Esophagus muscularis mucosa (tissue), 3 donors: Measurements from ENCODE around the gene EIF1.

Source experiments
- POLR2A ChIP-seq: fragments of 450-650 bp; IDR thresholded peaks from one replicate; pipeline ENCODE4 v1.6.1; 2017; ENCODE audit warnings: antibody characterized with exemption, moderate library complexity, mild to moderate bottlenecking, low read depth
- POLR2AphosphoS5 ChIP-seq, 2 donors: sonication (generic); formaldehyde crosslinking; IDR thresholded peaks; one replicate each; pipeline ENCODE4 v1.6.1; 2017; ENCODE audit warnings: antibody characterized with exemption in 2 of 2
- TF ChIP-seq, protein P1 (sequence below), 3 experiments: fragments of 200-600 bp in 2 of 3; fragments of 450-650 bp in 1 of 3; sonication (generic) in 2 of 3; IDR thresholded peaks; one replicate each; pipeline ENCODE4 v1.5.1; 2017 to 2019; ENCODE audit warnings: antibody characterized with exemption in 3 of 3, mild to moderate bottlenecking in 2 of 3, moderate library complexity in 1 of 3

DNA sequence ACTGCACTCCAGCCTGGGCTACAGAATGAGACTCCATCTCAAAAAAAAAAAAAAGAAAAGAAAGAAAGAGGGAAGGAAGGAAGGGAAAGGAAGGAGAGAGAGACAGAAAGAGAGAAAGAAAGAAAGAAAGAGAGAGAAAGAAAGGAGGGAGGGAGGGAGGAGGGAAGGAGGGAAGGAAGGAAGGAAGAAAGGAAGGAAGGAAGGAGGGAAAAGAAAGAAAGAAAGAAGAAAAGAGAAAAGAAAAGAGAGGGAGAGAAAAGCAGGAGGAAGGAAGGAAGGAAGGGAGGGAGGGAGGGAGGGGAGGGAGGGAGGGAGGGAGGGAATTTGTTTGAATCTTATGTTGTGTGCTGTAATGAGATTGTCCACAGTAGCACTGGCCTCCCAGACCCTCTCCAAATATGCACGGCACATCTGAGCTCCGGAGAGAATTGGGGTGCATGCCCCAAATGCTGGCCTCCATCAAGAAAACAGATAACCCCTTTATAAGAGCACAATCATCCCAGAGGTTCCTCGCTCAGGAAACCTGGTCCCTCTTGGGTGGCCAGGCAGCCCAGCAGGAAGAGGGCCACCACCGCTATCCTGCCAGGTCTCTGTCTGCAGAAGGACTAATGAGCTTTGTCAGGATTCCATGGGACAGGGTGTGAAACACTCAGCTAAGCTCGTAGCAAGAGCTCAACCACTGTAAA, 8.8 kb upstream of the EIF1 start:
- TF ChIP-seq, protein P1, sequence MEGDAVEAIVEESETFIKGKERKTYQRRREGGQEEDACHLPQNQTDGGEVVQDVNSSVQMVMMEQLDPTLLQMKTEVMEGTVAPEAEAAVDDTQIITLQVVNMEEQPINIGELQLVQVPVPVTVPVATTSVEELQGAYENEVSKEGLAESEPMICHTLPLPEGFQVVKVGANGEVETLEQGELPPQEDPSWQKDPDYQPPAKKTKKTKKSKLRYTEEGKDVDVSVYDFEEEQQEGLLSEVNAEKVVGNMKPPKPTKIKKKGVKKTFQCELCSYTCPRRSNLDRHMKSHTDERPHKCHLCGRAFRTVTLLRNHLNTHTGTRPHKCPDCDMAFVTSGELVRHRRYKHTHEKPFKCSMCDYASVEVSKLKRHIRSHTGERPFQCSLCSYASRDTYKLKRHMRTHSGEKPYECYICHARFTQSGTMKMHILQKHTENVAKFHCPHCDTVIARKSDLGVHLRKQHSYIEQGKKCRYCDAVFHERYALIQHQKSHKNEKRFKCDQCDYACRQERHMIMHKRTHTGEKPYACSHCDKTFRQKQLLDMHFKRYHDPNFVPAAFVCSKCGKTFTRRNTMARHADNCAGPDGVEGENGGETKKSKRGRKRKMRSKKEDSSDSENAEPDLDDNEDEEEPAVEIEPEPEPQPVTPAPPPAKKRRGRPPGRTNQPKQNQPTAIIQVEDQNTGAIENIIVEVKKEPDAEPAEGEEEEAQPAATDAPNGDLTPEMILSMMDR (IDR thresholded peaks at IDR 0.05), result no peak
- TF ChIP-seq POLR2AphosphoS5 (IDR thresholded peaks at IDR 0.05) (no peak), POLR2A (no peak)
